Transverse colon (tissue), 4 donors: ENCODE measurements around the gene VGLL4.

Experiments
- EP300 ChIP-seq: sonication (generic); formaldehyde crosslinking; IDR thresholded peaks from one replicate; pipeline ENCODE4 v1.6.1; 2017; ENCODE audit warnings: antibody characterized with exemption, low read depth
- POLR2A ChIP-seq: fragments of 450-650 bp; IDR thresholded peaks from one replicate; pipeline ENCODE4 v1.6.1; 2016; ENCODE audit warnings: antibody characterized with exemption, mild to moderate bottlenecking, moderate library complexity
- POLR2AphosphoS5 ChIP-seq, 3 donors: sonication (generic); formaldehyde crosslinking; IDR thresholded peaks; one replicate each; pipeline ENCODE4 v1.6.1; 2016; ENCODE audit warnings: antibody characterized with exemption in 3 of 3
- TF ChIP-seq, protein P1 (sequence below), 5 experiments: fragments of 200-600 bp in 3 of 5; fragments of 450-650 bp in 2 of 5; sonication (generic) in 3 of 5; IDR thresholded peaks; 1 replicate in 2 of 5; 2 replicates in 3 of 5; pipeline ENCODE4 v1.5.1; 2016 to 2017; ENCODE audit warnings: antibody characterized with exemption in 5 of 5, inconsistent platforms in 3 of 5, mild to moderate bottlenecking in 2 of 5, moderate library complexity in 1 of 5

DNA sequence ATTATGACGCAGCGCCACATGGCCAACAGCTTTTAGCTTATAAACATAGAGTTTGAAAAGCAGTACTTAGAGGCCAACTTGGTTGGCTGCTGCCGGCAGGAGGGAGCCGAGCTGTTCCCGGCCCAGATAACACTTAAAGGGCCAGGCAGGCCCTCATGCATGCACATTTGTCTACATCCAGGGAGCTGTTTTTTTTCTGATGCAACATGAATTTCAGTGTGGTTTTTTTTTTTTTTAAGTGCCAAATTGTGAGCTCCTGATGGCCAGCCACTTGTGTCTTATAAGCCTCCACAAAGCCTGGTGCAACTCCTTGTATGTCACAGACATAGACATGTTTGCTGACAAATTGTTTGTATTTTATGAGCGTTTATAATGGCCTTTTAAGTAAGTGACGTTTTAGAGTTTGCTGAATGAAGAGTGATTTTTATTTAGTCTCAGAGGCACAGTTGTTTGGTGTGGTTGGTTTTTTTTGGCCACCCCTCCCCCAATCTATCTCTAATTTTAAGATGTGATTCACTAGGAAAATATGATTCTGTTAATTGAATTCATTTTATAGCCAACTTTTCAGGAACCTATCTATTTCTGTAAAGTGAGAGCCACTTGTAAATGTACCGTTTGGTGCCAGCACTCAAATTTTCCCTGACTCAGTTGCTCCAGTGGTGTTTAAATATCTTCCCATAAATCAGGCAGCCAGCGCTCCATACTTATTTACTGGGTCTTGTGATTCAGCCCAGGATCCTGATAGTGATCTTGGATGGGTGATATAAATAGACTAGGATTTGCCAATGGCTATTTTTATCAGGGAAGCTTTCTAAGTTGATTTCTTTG, 134.3 kb downstream of the VGLL4 start:
- TF ChIP-seq, protein P1, sequence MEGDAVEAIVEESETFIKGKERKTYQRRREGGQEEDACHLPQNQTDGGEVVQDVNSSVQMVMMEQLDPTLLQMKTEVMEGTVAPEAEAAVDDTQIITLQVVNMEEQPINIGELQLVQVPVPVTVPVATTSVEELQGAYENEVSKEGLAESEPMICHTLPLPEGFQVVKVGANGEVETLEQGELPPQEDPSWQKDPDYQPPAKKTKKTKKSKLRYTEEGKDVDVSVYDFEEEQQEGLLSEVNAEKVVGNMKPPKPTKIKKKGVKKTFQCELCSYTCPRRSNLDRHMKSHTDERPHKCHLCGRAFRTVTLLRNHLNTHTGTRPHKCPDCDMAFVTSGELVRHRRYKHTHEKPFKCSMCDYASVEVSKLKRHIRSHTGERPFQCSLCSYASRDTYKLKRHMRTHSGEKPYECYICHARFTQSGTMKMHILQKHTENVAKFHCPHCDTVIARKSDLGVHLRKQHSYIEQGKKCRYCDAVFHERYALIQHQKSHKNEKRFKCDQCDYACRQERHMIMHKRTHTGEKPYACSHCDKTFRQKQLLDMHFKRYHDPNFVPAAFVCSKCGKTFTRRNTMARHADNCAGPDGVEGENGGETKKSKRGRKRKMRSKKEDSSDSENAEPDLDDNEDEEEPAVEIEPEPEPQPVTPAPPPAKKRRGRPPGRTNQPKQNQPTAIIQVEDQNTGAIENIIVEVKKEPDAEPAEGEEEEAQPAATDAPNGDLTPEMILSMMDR (IDR thresholded peaks at IDR 0.05) = peak in 1 of 5 experiments; percentile 31
- no peak for TF ChIP-seq POLR2A
- peak; percentile 35 to 55 (median 51) for TF ChIP-seq POLR2AphosphoS5 (IDR thresholded peaks at IDR 0.05)
- TF ChIP-seq EP300 = no peak
